Smooth muscle cell (in vitro differentiated cells): ENCODE results near the gene SLC66A1. TPM values are rescaled to one million over a fixed set of nuclear protein-coding genes. Genes with fewer than 3 reads are reported as not detected.

Source experiments
- DNase-seq: peaks from one replicate; lab custom pipeline; 2025; ENCODE audit not compliant: unreplicated experiment; lab: John Stamatoyannopoulos, UW
- H2AFZ ChIP-seq: fragments of 200-600 bp; sonication (generic); 2 replicates; pipeline ENCODE4 v1.6.0; 2016; ENCODE audit warnings: antibody characterized with exemption, low read depth, mild to moderate bottlenecking
- H3F3A ChIP-seq: fragments of 200-600 bp; sonication (generic); 2 replicates; pipeline ENCODE4 v1.6.0; 2017; ENCODE audit warnings: antibody characterized with exemption, low read depth
- H3K27ac ChIP-seq: fragments of 200-600 bp; sonication (generic); 2 replicates; pipeline ENCODE4 v1.5.1; 2016; ENCODE audit warnings: low read depth, mild to moderate bottlenecking
- H3K27me3 ChIP-seq: fragments of 200-600 bp; sonication (generic); 2 replicates; pipeline ENCODE4 v1.6.1; 2016; ENCODE audit warnings: low read depth, mild to moderate bottlenecking
- H3K36me3 ChIP-seq: fragments of 200-600 bp; sonication (generic); 2 replicates; pipeline ENCODE4 v1.5.1; 2016; ENCODE audit warnings: low read depth
- H3K4me1 ChIP-seq: fragments of 200-600 bp; sonication (generic); 2 replicates; pipeline ENCODE4 v1.5.1; 2016; ENCODE audit warnings: low read depth
- H3K4me2 ChIP-seq: fragments of 200-600 bp; sonication (generic); 2 replicates; pipeline ENCODE4 v1.6.0; 2016; ENCODE audit warnings: mild to moderate bottlenecking
- H3K4me3 ChIP-seq: fragments of 200-600 bp; sonication (generic); 2 replicates; pipeline ENCODE4 v1.5.1; 2016; ENCODE audit warnings: mild to moderate bottlenecking
- H3K79me2 ChIP-seq: fragments of 200-600 bp; sonication (generic); 2 replicates; pipeline ENCODE4 v1.6.0; 2016; ENCODE audit warnings: low read depth, mild to moderate bottlenecking
- H3K9ac ChIP-seq: fragments of 200-600 bp; sonication (generic); 2 replicates; pipeline ENCODE4 v1.6.0; 2016; ENCODE audit warnings: low read depth
- H3K9me3 ChIP-seq: fragments of 200-600 bp; sonication (generic); replicated peaks from 2 replicates; pipeline ENCODE4 v1.5.1; 2016; ENCODE audit warnings: low read depth
- H4K20me1 ChIP-seq: fragments of 200-600 bp; sonication (generic); 2 replicates; pipeline ENCODE4 v1.6.0; 2016; ENCODE audit warnings: low read depth
- WGBS: methylation state at CpG from one replicate; pipeline ENCODE4 v1.1.7; 2016; ENCODE audit warnings: low lambda C conversion rate; 5-methylcytosine and 5-hydroxymethylcytosine counted together
- polyA plus RNA-seq: library from polyadenylated mRNA; unstranded; fragments of >200 nt; fragmentation: Nextera tagmentation; extraction: Ambion mirVana; gene quantifications from 2 replicates; pipeline ENCODE4 v1.2.1, GENCODE V29; 2016
- total RNA-seq: library from RNA; depleted of rRNA; stranded (reverse); fragments of >200 nt; gene quantifications from 2 replicates; pipeline ENCODE4 v1.2.3, GENCODE V29; 2014
- TF ChIP-seq, protein P1 (sequence below): fragments of 200-600 bp; sonication (generic); IDR thresholded peaks from 2 replicates; pipeline ENCODE4 v1.5.1; 2017; ENCODE audit warnings: borderline replicate concordance, mild to moderate bottlenecking, antibody characterized with exemption; ENCODE audit not compliant: insufficient read depth, poor library complexity, severe bottlenecking

Gene SLC66A1
- total and polyA plus RNA-seq, 2 experiments from 2014 or later: 21.9 to 23.9 TPM

DNA sequence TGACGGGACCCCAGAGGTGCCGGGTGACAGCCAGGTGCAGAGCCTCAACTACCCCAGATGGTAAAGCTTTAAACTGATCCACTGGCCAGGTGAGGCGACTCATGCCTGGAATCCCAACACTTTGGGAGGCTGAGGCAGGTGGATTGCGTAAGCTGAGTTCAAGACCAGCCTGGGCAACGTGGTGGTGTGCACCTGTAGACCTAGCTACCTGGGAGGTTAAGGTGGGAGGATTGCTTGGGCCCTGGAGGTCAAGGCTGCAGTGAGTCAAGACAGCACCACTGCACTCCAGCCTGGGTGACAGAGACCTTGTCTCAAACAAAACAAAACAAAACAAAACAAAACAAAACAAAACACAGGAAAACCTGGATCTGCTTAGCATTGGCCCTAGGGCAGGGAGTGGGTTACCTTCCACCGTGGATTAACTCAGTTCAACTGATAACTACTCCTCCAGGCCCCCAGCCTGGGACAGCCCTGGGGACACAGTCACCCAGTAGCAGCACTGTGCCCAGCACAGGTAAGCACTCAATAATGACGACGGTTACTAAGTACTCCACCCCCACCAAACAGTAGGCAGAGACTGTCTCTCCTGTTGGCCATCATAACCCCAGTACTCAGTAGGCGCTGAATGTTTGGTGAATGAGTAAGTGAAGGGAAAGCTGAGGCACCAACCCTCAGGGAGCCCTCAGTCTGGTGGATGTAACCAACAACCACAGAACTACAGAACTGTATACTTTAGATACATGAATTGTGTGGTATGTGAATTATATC lies 21.6 kb downstream of the SLC66A1 start:
- no peak overlapping the region for H3K4me3 ChIP-seq
- H3K79me2 ChIP-seq: no peaks in the 10 kb centered on the region
- H3K9me3 ChIP-seq: no peaks in the 10 kb centered on the region
- TF ChIP-seq, protein P1, sequence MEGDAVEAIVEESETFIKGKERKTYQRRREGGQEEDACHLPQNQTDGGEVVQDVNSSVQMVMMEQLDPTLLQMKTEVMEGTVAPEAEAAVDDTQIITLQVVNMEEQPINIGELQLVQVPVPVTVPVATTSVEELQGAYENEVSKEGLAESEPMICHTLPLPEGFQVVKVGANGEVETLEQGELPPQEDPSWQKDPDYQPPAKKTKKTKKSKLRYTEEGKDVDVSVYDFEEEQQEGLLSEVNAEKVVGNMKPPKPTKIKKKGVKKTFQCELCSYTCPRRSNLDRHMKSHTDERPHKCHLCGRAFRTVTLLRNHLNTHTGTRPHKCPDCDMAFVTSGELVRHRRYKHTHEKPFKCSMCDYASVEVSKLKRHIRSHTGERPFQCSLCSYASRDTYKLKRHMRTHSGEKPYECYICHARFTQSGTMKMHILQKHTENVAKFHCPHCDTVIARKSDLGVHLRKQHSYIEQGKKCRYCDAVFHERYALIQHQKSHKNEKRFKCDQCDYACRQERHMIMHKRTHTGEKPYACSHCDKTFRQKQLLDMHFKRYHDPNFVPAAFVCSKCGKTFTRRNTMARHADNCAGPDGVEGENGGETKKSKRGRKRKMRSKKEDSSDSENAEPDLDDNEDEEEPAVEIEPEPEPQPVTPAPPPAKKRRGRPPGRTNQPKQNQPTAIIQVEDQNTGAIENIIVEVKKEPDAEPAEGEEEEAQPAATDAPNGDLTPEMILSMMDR: no peak
- H3K27me3 ChIP-seq: no peaks in the 10 kb centered on the region
- H3K9ac ChIP-seq: no peak overlapping the region
- no peak for DNase-seq
- peaks cover 6% of the 10 kb centered on the region for H3F3A ChIP-seq
- H3K4me2 ChIP-seq: no peak overlapping the region
- H3K36me3 ChIP-seq: no peaks in the 10 kb centered on the region
- H4K20me1 ChIP-seq: peaks cover 3% of the 10 kb centered on the region
- WGBS: 85% methylated on average over 9 of the region's 9 CpGs
- no peak overlapping the region for H3K27ac ChIP-seq
- H3K4me1 ChIP-seq: no peaks in the 10 kb centered on the region
- no peak overlapping the region for H2AFZ ChIP-seq

DNA sequence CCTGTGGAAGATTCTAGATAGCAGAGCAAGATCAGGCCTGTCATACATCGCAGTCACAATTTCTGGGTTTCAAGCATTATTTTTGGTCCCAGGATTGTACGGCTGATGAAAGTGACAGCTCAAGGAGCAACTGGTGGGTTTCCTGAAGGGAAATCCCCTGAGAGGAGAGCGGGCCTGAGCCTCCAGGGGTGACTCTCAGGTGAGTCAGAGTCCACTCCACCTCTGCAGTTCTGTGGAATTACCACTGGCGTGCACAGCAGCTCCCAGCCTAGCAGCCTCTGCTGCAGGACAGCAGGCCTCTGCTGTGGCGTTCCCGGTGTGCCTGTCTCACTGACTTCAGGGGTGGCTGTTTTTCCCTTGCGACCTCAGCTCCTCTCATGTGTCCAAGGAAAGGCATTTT lies 24.4 kb downstream of the SLC66A1 start:
- WGBS: 69% methylated on average over 7 of the region's 7 CpGs
- no peak overlapping the region for H3K4me3 ChIP-seq

DNA sequence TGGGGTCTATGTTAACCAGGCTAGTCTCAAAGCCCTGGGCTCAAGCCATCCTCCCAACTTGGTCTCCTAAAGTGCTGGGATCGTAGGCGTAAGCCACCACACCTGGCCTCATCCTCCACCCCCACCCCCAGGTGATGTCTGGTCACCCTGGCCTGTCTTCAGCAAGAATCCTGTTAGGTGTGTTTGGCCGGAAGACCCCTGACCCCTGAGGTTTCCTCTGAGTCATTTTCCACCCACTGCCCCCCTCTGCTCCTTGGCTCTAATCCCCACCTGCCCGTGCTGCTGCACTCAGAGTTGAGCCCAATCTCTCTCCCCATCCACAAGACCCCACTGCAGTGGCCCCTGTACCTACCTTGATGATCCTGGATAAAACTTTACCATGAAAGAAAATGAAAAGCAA lies 25.2 kb downstream of the SLC66A1 start:
- Histone ChIP-seq H3K9ac (no peak overlapping the region), H3K27ac (peak overlapping the region; percentile 34), H3K9me3 (no peaks in the 10 kb centered on the region), H3K79me2 (no peaks in the 10 kb centered on the region), H3K4me1 (no peaks in the 10 kb centered on the region), H3K27me3 (no peaks in the 10 kb centered on the region), H3K4me3 (no peak overlapping the region), H3F3A (peaks cover 6% of the 10 kb centered on the region), H4K20me1 (peaks cover 32% of the 10 kb centered on the region), H2AFZ (no peak overlapping the region), H3K4me2 (no peak overlapping the region), H3K36me3 (no peaks in the 10 kb centered on the region)
- WGBS: 77% methylated on average over 4 of the region's 4 CpGs
- TF ChIP-seq, protein P1: no peak
- DNase-seq: no peak

More for the DNA sequence above, 24.4 kb downstream of the SLC66A1 start:
- Histone ChIP-seq H3K4me1 (no peaks in the 10 kb centered on the region), H2AFZ (no peak overlapping the region), H3K4me2 (no peak overlapping the region), H3K27ac (peak overlapping the region; percentile 34), H3K79me2 (no peaks in the 10 kb centered on the region), H3F3A (peaks cover 6% of the 10 kb centered on the region), H4K20me1 (peaks cover 27% of the 10 kb centered on the region), H3K9me3 (no peaks in the 10 kb centered on the region), H3K9ac (no peak overlapping the region), H3K36me3 (no peaks in the 10 kb centered on the region), H3K27me3 (no peaks in the 10 kb centered on the region)
- TF ChIP-seq, protein P1: no peak
- no peak for DNase-seq

DNA sequence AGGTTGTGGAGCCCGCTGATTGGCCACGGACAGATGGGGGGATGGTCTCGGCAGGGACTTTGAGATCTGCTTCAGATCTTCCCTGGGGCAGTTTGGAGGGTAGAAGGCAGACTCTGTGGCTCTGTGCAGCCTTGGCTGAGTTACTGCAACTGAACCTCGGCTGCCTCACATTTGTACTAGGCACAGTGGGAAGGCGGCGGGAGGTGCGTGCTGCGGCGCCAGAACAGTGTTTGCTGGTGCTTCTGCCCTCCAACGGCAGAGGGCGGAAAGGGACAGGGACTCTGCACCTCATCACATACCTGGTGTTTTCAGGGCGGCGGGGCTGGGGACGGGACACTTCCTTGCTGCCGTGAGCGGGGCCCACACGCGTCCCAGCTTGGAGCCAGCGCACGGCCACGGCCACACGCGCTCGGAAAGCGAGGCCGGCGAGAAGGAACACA lies 26.2 kb downstream of the SLC66A1 start:
- no peak for DNase-seq
- peaks cover 32% of the 10 kb centered on the region for H4K20me1 ChIP-seq
- no peaks in the 10 kb centered on the region for H3K36me3 ChIP-seq
- no peaks in the 10 kb centered on the region for H3K4me1 ChIP-seq
- TF ChIP-seq, protein P1: peak; percentile 35
- H3K27me3 ChIP-seq: no peaks in the 10 kb centered on the region
- no peak overlapping the region for H3K27ac ChIP-seq
- H3K4me3 ChIP-seq: no peak overlapping the region
- H3F3A ChIP-seq: peaks cover 6% of the 10 kb centered on the region
- H3K9me3 ChIP-seq: no peaks in the 10 kb centered on the region
- no peak overlapping the region for H3K4me2 ChIP-seq
- H2AFZ ChIP-seq: no peak overlapping the region
- 56% methylated on average over 27 of the region's 27 CpGs for WGBS
- H3K9ac ChIP-seq: no peak overlapping the region
- H3K79me2 ChIP-seq: no peaks in the 10 kb centered on the region
